Endothelial cell of umbilical vein (primary cell): ENCODE measurements around the gene ATP6V0E2. TPM values are rescaled to one million over a fixed set of nuclear protein-coding genes. Genes with fewer than 3 reads are reported as not detected.

Experiments
- BruUV-seq: library from RNA; stranded (reverse); fragments of 400-500 nt; replicated peaks from 2 replicates; lab custom pipeline; 2021; lab: Mats Ljungman, UMichigan
- CTCF ChIA-PET: fragments of 300-600, 350-600 bp; sonication (Branson Sonifier 250); formaldehyde crosslinking; loops from one replicate; lab custom pipeline; 2021; ENCODE audit warnings: antibody characterized with exemption, inconsistent platforms; lab: Charles Lee
- POLR2A ChIA-PET: fragments of 300-600, 350-600 bp; sonication (Branson Sonifier 250); formaldehyde crosslinking; loops from one replicate; lab custom pipeline; 2021; ENCODE audit warnings: antibody characterized with exemption, inconsistent platforms; lab: Charles Lee
- DNase-seq: peaks from one replicate; pipeline ENCODE4 v3.0.0-alpha.2; 2011; ENCODE audit warnings: low read depth, low spot score
- FAIRE-seq: peaks from 2 replicates; lab custom pipeline; 2011; peaks lifted over from hg19 to GRCh38; lab: Jason Lieb, UNC
- H2AFZ ChIP-seq: 2 replicates; pipeline ENCODE4 v1.6.0; 2012; ENCODE audit warnings: low read depth, low read length, control low read depth, inconsistent platforms
- H3K27ac ChIP-seq: 2 replicates; pipeline ENCODE4 v1.5.1; 2011; ENCODE audit warnings: low read depth, mild to moderate bottlenecking, control low read depth, low read length, moderate library complexity; ENCODE audit not compliant: insufficient read depth
- H3K27me3 ChIP-seq, 2 experiments: 2 replicates each; pipeline versions ENCODE4 v1.6.0 to v1.6.1; 2011; ENCODE audit warnings: low read length in 2 of 2, mixed read lengths in 1 of 2; ENCODE audit not compliant: control insufficient read depth in 2 of 2, insufficient read depth in 2 of 2
- H3K36me3 ChIP-seq, 2 experiments: 2 replicates in 1 of 2; 3 replicates in 1 of 2; pipeline ENCODE4 v1.5.1; 2011; ENCODE audit warnings: low read length in 2 of 2, mild to moderate bottlenecking in 1 of 2, moderate library complexity in 1 of 2; ENCODE audit not compliant: control insufficient read depth in 2 of 2, insufficient read depth in 2 of 2; ENCODE audit errors: extremely low read depth in 1 of 2
- H3K4me1 ChIP-seq: 3 replicates; pipeline ENCODE4 v1.5.1; 2011; ENCODE audit warnings: mild to moderate bottlenecking, low read length; ENCODE audit not compliant: control insufficient read depth, insufficient read depth; ENCODE audit errors: extremely low read depth
- H3K4me2 ChIP-seq: 2 replicates; pipeline ENCODE4 v1.6.1; 2011; ENCODE audit warnings: low read length, control low read depth, mixed read lengths; ENCODE audit not compliant: insufficient read depth
- H3K4me3 ChIP-seq, 3 experiments: fragments of 200-600 bp in 1 of 3; sonication (generic), shearing (Covaris generic) in 1 of 3; replicated peaks in 1 of 3; 2 replicates each; pipeline ENCODE4 v1.5.1; 2011 to 2016; ENCODE audit warnings: control low read depth in 3 of 3, low read length in 3 of 3, mild to moderate bottlenecking in 2 of 3, inconsistent platforms in 1 of 3, low read depth in 1 of 3, moderate library complexity in 1 of 3; ENCODE audit not compliant: insufficient read depth in 1 of 3
- H3K79me2 ChIP-seq: 2 replicates; pipeline ENCODE4 v1.6.0; 2012; ENCODE audit warnings: low read length, inconsistent platforms; ENCODE audit not compliant: control insufficient read depth, insufficient read depth
- H3K9ac ChIP-seq: replicated peaks from 2 replicates; pipeline ENCODE3; 2011; ENCODE audit warnings: low read length, control low read depth; ENCODE audit not compliant: insufficient read depth; ENCODE audit errors: extremely low read depth
- H3K9me1 ChIP-seq: replicated peaks from 3 replicates; pipeline ENCODE4 v1.6.0; 2011; ENCODE audit warnings: mild to moderate bottlenecking, low read length; ENCODE audit not compliant: control insufficient read depth, insufficient read depth; ENCODE audit errors: extremely low read depth
- H3K9me3 ChIP-seq: replicated peaks from 2 replicates; pipeline ENCODE4 v1.5.1; 2012; ENCODE audit warnings: low read length, inconsistent platforms; ENCODE audit not compliant: control insufficient read depth, insufficient read depth
- H4K20me1 ChIP-seq: replicated peaks from 2 replicates; pipeline ENCODE3; 2011; ENCODE audit warnings: mild to moderate bottlenecking, low read length; ENCODE audit not compliant: control insufficient read depth, insufficient read depth; ENCODE audit errors: extremely low read depth
- CTCF ChIP-seq, 2 donors: IDR thresholded peaks; 1 replicate in 1 of 2; 2 replicates in 1 of 2; pipeline ENCODE4 v1.5.1; 2011; ENCODE audit warnings: low read length in 2 of 2, mild to moderate bottlenecking in 2 of 2, moderate library complexity in 2 of 2, control low read depth in 1 of 2, inconsistent platforms in 1 of 2, low read depth in 1 of 2; ENCODE audit not compliant: insufficient read depth in 1 of 2; ENCODE audit errors: extremely low read depth in 1 of 2
- EZH2 ChIP-seq: IDR thresholded peaks from 2 replicates; pipeline ENCODE4 v1.6.1; 2012; ENCODE audit warnings: borderline replicate concordance, low read depth, mild to moderate bottlenecking, moderate library complexity, low read length, inconsistent platforms; ENCODE audit not compliant: severe bottlenecking
- FOS ChIP-seq: IDR thresholded peaks from 2 replicates; pipeline ENCODE4 v1.6.1; 2011; ENCODE audit warnings: mild to moderate bottlenecking, low read length, moderate library complexity, borderline replicate concordance; ENCODE audit not compliant: insufficient read depth
- GATA2 ChIP-seq: IDR thresholded peaks from 2 replicates; pipeline ENCODE4 v1.7.0; 2011; ENCODE audit warnings: low read depth, mild to moderate bottlenecking, moderate library complexity, mixed read lengths, low read length; ENCODE audit not compliant: insufficient read length, insufficient read depth
- JUN ChIP-seq: IDR thresholded peaks from 2 replicates; pipeline ENCODE4 v1.6.1; 2011; ENCODE audit warnings: borderline replicate concordance, low read depth; ENCODE audit not compliant: insufficient read length, insufficient read depth
- MAX ChIP-seq: IDR thresholded peaks from 2 replicates; pipeline ENCODE4 v1.6.1; 2011; ENCODE audit not compliant: insufficient read depth, insufficient read length
- MYC ChIP-seq: IDR thresholded peaks from one replicate; pipeline ENCODE4 v1.6.1; 2011; ENCODE audit warnings: mild to moderate bottlenecking, low read depth, low read length
- POLR2A ChIP-seq: IDR thresholded peaks from 2 replicates; pipeline ENCODE4 v1.6.1; 2012; ENCODE audit warnings: low read depth, mild to moderate bottlenecking, control low read depth, low read length
- POLR2AphosphoS5 ChIP-seq: IDR thresholded peaks from 2 replicates; pipeline ENCODE4 v1.6.1; 2012; ENCODE audit warnings: low read depth, mild to moderate bottlenecking, control low read depth, low read length, moderate library complexity; ENCODE audit not compliant: insufficient read depth
- dilution Hi-C: fragments of 300-500 bp; cut with MboI; formaldehyde crosslinking; loops from one replicate; pipeline ENCODE4 v1.15.0; 2019; ENCODE audit warnings: low sequenced_read_pairs; ENCODE audit not compliant: extremely low pct_ligation_motif_present
- intact Hi-C: fragments of 100-400 bp; cut with micrococcal nuclease; formaldehyde crosslinking; loops from one replicate; pipeline ENCODE4 v1.10.0; 2022
- polyA plus RNA-seq, 4 experiments: library from polyadenylated mRNA; depleted of rRNA in 3 of 4; stranded (reverse) in 3 of 4; unstranded in 1 of 4; fragments of >200 nt; gene quantifications; 2 replicates each; pipeline versions ENCODE4 v1.2.1 to v1.2.3, GENCODE V29; 2011 to 2012; ENCODE audit warnings: missing spikeins in 1 of 4
- total RNA-seq: library from RNA; stranded (reverse); gene quantifications from 2 replicates; pipeline ENCODE4 v1.2.3, GENCODE V29; 2021

Gene ATP6V0E2
- total and polyA plus RNA-seq, 2 donors (not counting 3 experiments of a cell fraction or from before 2014, with no cell fraction given): 27.8 to 36.8 TPM

GRCh38 chr7:149839933-149840332, 33.8 kb upstream of the ATP6V0E2 start:
- TF ChIP-seq MAX (no peak), CTCF (IDR thresholded peaks at IDR 0.05; ENCODE audit: extremely low read depth in 1 of 2, insufficient read depth in 1 of 2, low read depth in 1 of 2, low read length in 2 of 2) (no peak), POLR2A (no peak), MYC (no peak), FOS (no peak), JUN (no peak), POLR2AphosphoS5 (no peak), GATA2 (no peak), EZH2 (no peak)
- dilution Hi-C loops (no loop called here), intact Hi-C loops (loop anchor here (2.0 kb wide), 2 partner anchors 17 to 125 kb away; a partner anchor contains a TSS)
- no peaks in the 10 kb centered on the region for H3K27me3 ChIP-seq
- H2AFZ ChIP-seq: no peak overlapping the region
- H3K79me2 ChIP-seq: no peaks in the 10 kb centered on the region
- no peak overlapping the region for H3K27ac ChIP-seq
- H3K9ac ChIP-seq: no peak overlapping the region
- no peaks in the 10 kb centered on the region for H3K36me3 ChIP-seq
- H3K9me1 ChIP-seq: no peaks in the 10 kb centered on the region
- FAIRE-seq: no peak
- POLR2A ChIA-PET: no interaction called here
- CTCF ChIA-PET: interaction anchor here (0.7 to 1.2 kb wide), 3 partner anchors 33 to 546 kb away, joined by 3 read pairs; no protein-coding TSS in a partner anchor
- DNase-seq: no peak
- no peak overlapping the region for H3K4me3 ChIP-seq
- BruUV-seq: no TSS peak
- no peaks in the 10 kb centered on the region for H3K4me1 ChIP-seq
- H4K20me1 ChIP-seq: no peaks in the 10 kb centered on the region
- H3K4me2 ChIP-seq: no peak overlapping the region
- no peaks in the 10 kb centered on the region for H3K9me3 ChIP-seq
